LNCaP clone FGC (cell line): ENCODE results near the gene SH3RF2.

Source experiments
- DNase-seq: peaks from one replicate; pipeline ENCODE4 v3.0.0-alpha.2; 2011; ENCODE audit warnings: low read depth
- H3K4me3 ChIP-seq: 2 replicates; pipeline ENCODE4 v1.5.1; 2011; ENCODE audit warnings: mild to moderate bottlenecking, low read depth, low read length, control low read depth
- TF ChIP-seq, protein P1 (sequence below): IDR thresholded peaks from 2 replicates; pipeline ENCODE4 v1.5.1; 2012; ENCODE audit warnings: mild to moderate bottlenecking; ENCODE audit not compliant: control insufficient read depth, insufficient read depth; ENCODE audit errors: extremely low read depth

The SH3RF2 gene

DNA sequence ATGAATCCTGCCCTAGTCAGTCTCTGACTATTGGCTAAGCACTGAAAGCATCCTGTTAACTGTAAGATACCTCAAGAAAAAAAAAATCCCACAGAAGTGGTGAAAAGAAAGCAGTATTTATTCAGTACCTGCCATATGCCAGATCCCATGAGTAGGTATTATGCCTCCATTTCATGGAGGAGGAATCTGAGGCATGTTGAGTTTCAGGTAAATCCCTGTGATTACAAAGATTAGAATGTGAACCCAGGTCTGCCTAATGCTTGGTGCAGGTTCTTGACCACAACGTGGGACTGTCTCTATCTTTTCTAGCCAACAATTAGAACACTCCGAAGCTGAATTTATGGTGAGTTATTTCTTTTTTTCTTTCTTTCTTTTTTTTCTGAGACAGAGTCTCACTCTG is 30.9 kb downstream of the SH3RF2 start:
- TF ChIP-seq, protein P1, sequence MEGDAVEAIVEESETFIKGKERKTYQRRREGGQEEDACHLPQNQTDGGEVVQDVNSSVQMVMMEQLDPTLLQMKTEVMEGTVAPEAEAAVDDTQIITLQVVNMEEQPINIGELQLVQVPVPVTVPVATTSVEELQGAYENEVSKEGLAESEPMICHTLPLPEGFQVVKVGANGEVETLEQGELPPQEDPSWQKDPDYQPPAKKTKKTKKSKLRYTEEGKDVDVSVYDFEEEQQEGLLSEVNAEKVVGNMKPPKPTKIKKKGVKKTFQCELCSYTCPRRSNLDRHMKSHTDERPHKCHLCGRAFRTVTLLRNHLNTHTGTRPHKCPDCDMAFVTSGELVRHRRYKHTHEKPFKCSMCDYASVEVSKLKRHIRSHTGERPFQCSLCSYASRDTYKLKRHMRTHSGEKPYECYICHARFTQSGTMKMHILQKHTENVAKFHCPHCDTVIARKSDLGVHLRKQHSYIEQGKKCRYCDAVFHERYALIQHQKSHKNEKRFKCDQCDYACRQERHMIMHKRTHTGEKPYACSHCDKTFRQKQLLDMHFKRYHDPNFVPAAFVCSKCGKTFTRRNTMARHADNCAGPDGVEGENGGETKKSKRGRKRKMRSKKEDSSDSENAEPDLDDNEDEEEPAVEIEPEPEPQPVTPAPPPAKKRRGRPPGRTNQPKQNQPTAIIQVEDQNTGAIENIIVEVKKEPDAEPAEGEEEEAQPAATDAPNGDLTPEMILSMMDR = no peak
- H3K4me3 ChIP-seq = no peak overlapping the region

GRCh38 chr5:145968970-145969713 is 32.8 kb downstream of the SH3RF2 start:
- peak; percentile 88 for DNase-seq
- no peak overlapping the region for H3K4me3 ChIP-seq
- TF ChIP-seq, protein P1 = no peak

More for the DNA sequence above, 30.9 kb downstream of the SH3RF2 start:
- DNase-seq = no peak

- DNase-seq = no peak
- TF ChIP-seq, protein P1 = no peak
- no peak overlapping the region for H3K4me3 ChIP-seq
These were observed 33.3 kb downstream of the SH3RF2 start for GRCh38 chr5:145969714-145970092.

DNA sequence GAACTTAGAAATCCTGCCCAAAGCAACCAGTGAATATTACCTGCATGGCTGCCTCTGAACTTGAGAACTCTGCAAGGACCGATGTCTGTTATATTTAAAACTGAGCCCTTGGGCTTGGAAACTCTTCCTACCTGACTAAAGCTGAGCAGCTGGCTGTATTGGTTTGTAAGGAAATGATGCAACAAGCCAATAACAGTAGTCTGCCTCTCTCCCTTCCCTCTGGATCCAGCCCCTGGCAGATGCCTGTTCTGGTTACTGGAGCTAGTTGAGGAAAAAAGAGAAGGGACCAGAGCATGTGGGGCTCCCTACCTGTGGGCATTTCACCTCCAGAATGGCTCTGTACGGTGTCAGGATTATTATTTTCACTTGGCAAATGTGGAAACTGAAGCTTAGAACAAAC is 34.7 kb downstream of the SH3RF2 start:
- DNase-seq = no peak

GRCh38 chr5:145971701-145972100 is 35.3 kb downstream of the SH3RF2 start:
- DNase-seq = no peak
- H3K4me3 ChIP-seq = no peak overlapping the region
- TF ChIP-seq, protein P1 = no peak

More for the DNA sequence above, 34.7 kb downstream of the SH3RF2 start:
- TF ChIP-seq, protein P1 = no peak
- H3K4me3 ChIP-seq = no peak overlapping the region

DNA sequence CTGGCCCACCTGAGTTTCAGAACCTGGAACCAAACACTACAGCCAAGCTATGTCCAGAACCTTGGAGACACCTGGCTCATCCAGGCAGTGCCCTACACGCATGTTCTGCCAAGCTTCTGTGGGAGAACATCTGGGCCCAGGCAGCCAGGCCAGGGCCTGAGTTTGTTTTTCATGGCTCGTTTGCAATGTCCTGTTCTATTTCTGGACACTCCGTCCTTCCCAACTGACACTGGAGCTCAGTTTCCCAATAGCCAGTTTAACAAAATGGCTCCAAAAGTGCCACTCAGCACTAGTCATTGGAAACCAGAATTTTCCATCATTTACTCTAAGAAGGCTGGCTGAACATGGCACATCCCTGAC is 38.6 kb downstream of the SH3RF2 start:
- no peak for DNase-seq
- TF ChIP-seq, protein P1 = no peak
- H3K4me3 ChIP-seq = no peak overlapping the region
